GM13976 (cell line): Measurements from ENCODE around the gene HDAC9.

ENCODE experiments used
- DNase-seq: peaks from one replicate; pipeline ENCODE4 v3.0.0; 2012; ENCODE audit warnings: low spot score
- CTCF ChIP-seq: IDR thresholded peaks from 2 replicates; pipeline ENCODE4 v1.5.1; 2012; ENCODE audit warnings: borderline replicate concordance, mild to moderate bottlenecking; ENCODE audit not compliant: insufficient read depth; ENCODE audit errors: extremely low read depth, missing control alignments, control extremely low read depth
- in situ Hi-C: fragments of 300-500 bp; cut with MboI; formaldehyde crosslinking; loops from one replicate; pipeline ENCODE4 v1.12.0; 2022; ENCODE audit warnings: low sequenced_read_pairs, mixed read lengths, inconsistent platforms; ENCODE audit not compliant: unreplicated experiment

HDAC9 gene

GRCh38 chr7:18828994-18829857, 333.7 kb downstream of the HDAC9 start:
- in situ Hi-C loops, result no loop called here

GRCh38 chr7:18829858-18830285, 334.3 kb downstream of the HDAC9 start:
- no peak for DNase-seq
- in situ Hi-C loops, result no loop called here
- no peak for TF ChIP-seq CTCF

More at GRCh38 chr7:18828994-18829857, 333.7 kb downstream of the HDAC9 start:
- no peak for TF ChIP-seq CTCF
- DNase-seq, result no peak

GRCh38 chr7:18831419-18831818, 335.9 kb downstream of the HDAC9 start:
- in situ Hi-C loops, result no loop called here
- no peak for DNase-seq
- TF ChIP-seq CTCF, result no peak

- in situ Hi-C loops, result no loop called here
- no peak for DNase-seq
- TF ChIP-seq CTCF, result no peak
Observed at GRCh38 chr7:18831943-18832342, 336.4 kb downstream of the HDAC9 start.

GRCh38 chr7:18834577-18834976, 339.0 kb downstream of the HDAC9 start:
- DNase-seq, result no peak
- in situ Hi-C loops, result no loop called here
- TF ChIP-seq CTCF, result no peak

- no peak for TF ChIP-seq CTCF
- in situ Hi-C loops, result no loop called here
- no peak for DNase-seq
Observed at GRCh38 chr7:18835001-18835690, 339.6 kb downstream of the HDAC9 start.
